CD1c-positive myeloid dendritic cell (primary cell): ENCODE results near the gene ARF6.
A peak's percentile ranks its signal among the peaks of the same experiment; 100 is the strongest.

Source experiments
- DNase-seq: peaks from one replicate; pipeline ENCODE4 v3.0.0-alpha.2; 2016; ENCODE audit errors: extremely low spot score

Gene ARF6

DNA sequence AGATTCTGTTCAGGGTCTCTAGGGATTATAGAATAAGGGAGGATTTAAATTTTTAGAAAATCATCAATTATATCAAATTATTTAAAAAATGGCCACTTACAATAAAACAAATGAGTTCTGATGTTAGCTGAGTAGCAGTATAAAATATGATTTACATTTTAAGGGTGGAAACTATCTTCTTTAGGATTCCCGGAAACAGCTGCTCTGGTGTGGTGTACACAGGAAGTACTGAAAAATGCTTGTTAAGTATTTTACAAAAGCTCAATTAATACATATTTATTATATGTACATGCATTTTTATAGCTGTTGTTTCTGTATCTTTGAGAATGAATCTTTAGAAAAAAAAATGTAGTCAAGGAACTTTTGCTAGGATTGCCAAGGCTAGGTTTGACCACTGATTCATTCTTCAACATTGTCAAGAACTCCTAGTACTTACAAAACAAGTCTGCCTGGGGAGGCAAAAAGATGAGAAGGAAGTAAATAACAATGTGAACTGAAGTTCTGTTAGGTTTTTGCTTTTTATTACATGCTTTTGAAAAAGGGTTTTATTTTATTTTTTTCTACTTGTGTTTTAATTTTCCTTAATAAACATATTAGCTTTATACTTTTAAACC lies 48.0 kb downstream of the ARF6 start:
- DNase-seq: peak; percentile 19

DNA sequence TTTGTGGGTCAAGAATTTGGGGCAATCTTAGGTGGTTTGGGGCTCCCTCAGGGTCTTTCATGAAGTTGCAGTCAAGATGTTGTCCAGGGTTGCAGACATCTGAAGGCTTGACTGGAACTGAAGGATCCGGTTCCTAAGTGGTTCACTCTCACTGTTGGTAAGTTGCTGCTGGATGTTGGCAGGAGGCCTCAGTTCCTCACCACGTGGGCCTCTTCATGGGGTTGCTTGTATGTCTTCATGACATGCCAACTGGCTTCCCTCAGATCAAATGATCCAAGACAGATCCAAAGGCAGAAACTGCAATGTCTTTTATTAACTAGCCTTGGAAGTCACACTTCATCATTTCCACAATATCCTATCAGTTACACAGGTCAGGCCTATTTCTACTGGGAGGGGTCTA lies 49.2 kb downstream of the ARF6 start:
- DNase-seq: no peak

DNA sequence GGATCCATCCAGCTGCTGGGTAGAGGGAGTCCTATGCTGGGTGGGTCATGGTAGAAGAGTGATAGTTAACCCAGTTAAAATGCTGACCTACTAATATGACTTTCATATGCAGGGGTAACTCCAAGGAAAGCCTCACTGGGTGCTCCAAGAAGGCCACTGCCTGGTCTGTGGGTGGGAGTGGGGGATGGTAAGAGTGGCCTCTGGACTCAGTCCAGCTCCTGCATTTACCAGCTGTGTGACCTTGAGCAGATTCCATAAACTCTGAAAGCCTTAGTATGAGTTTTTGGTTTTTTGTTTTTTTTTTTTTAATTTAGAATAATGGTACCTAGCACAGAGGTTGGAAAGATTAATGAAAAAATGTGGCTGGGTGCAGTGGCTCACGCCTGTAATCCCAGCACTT lies 51.6 kb downstream of the ARF6 start:
- DNase-seq: no peak

DNA sequence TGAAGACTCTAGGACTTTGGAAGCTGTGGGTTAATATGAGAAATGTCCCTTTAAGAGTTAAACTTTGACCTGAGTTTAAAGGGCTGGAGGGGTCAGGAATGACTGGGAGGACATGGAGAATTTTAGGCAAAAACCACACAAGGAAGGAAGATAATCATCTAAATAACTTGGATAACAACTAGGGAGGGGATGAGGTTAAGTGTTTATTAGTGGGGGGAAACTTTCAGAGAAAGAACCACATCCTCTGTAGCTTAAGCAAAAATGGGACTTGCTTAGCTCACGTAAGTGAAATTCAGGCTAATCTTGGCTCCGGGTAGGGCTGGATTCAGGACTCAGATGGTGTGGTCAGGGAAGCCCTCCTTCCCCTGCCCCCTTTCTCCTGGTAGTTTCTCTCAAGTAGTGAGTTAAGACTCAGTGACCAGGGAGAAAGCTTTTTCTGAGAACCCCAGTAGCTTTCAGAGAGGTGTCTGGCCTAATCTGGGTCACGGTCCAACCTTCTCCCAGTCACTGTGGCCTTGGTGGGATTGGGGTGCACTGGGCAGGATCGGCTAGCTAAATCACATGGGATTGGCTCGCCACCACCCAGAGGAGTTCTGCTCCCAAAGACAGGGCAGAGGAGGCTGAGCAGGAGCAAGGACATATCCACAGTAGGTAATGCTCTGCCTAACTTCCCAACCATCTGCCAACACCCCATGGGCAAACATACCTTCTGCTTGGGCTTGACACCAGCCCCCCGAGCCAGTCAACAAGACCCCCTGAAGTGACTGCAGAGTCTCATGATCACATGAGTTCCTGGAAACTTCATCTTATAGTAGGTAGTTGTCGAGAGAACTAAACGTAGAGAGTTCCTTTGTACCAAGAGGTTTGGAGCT lies 52.8 kb downstream of the ARF6 start:
- no peak for DNase-seq
